HCT116 (cell line): ENCODE results near the gene CIAO2B. TPM values are rescaled to one million over a fixed set of nuclear protein-coding genes. Genes with fewer than 3 reads are reported as not detected.

Experiments
- ATAC-seq: fragments of 200-7000 bp; cut with Tn5 transposase; 2 replicates; pipeline ENCODE4 v1.9.1; 2020; ENCODE audit warnings: mild to moderate bottlenecking, moderate library complexity
- BruUV-seq: library from RNA; stranded (reverse); fragments of 400-500 nt; replicated peaks from 2 replicates; lab custom pipeline; 2021; lab: Mats Ljungman, UMichigan
- CTCF ChIA-PET: fragments of 300-600 bp; sonication (Branson Sonifier 250); formaldehyde crosslinking; loops from one replicate; lab custom pipeline; 2021; ENCODE audit warnings: antibody characterized with exemption; lab: Charles Lee
- POLR2A ChIA-PET: fragments of 300-600, 350-600 bp; sonication (Branson Sonifier 250); formaldehyde crosslinking; loops from one replicate; lab custom pipeline; 2021; ENCODE audit warnings: antibody characterized with exemption; lab: Charles Lee
- RAD21 ChIA-PET, 2 experiments: fragments of 300-600 bp; sonication (Branson Sonifier 250); formaldehyde crosslinking; loops; one replicate each; lab custom pipeline; 2023; ENCODE audit warnings: low total read pairs in 2 of 2; ENCODE audit not compliant: uncharacterized antibody in 2 of 2, unreplicated experiment in 2 of 2, low non-redundant PET in 1 of 2; lab: Charles Lee
- DNase-seq: peaks from one replicate; pipeline ENCODE4 v3.0.0-alpha.2; 2010; ENCODE audit warnings: low read depth, low spot score
- H2AFZ ChIP-seq: fragments of 200-600 bp; shearing (Covaris generic), sonication (generic); 2 replicates; pipeline ENCODE4 v1.6.1; 2017; ENCODE audit warnings: low read depth, mixed run types, mixed read lengths, antibody characterized with exemption, low read length; ENCODE audit not compliant: poor library complexity, severe bottlenecking
- H3K27ac ChIP-seq: 2 replicates; pipeline ENCODE4 v1.5.1; 2012; ENCODE audit warnings: low read depth, low read length
- H3K27me3 ChIP-seq: fragments of 200-600 bp; sonication (generic); 2 replicates; pipeline ENCODE4 v1.6.1; 2016; ENCODE audit warnings: mixed run types, low read length, mixed read lengths; ENCODE audit not compliant: insufficient read depth
- H3K36me3 ChIP-seq, 2 experiments: fragments of 200-500 bp in 1 of 2; fragments of 200-600 bp in 1 of 2; sonication (Bioruptor generic) in 1 of 2; sonication (generic) in 1 of 2; 2 replicates each; pipeline versions ENCODE4 v1.5.1 to v1.6.1; 2014 to 2016; ENCODE audit warnings: low read length in 2 of 2, inconsistent platforms in 1 of 2, mixed read lengths in 1 of 2, mixed run types in 1 of 2; ENCODE audit not compliant: insufficient read depth in 2 of 2, control insufficient read depth in 1 of 2
- H3K4me1 ChIP-seq, 2 experiments: fragments of 200-600 bp in 1 of 2; sonication (generic) in 1 of 2; 2 replicates each; pipeline versions ENCODE4 v1.5.1 to v1.6.1; 2012 to 2017; ENCODE audit warnings: low read length in 2 of 2, inconsistent platforms in 1 of 2, mild to moderate bottlenecking in 1 of 2, mixed read lengths in 1 of 2, mixed run types in 1 of 2, moderate library complexity in 1 of 2; ENCODE audit not compliant: insufficient read depth in 2 of 2, control insufficient read depth in 1 of 2
- H3K4me2 ChIP-seq: fragments of 200-600 bp; sonication (generic); 2 replicates; pipeline ENCODE4 v1.6.1; 2017; ENCODE audit warnings: mixed run types, low read length, mixed read lengths
- H3K4me3 ChIP-seq, 2 experiments: fragments of 200-600 bp in 1 of 2; sonication (generic) in 1 of 2; replicated peaks in 1 of 2; 2 replicates each; pipeline ENCODE4 v1.5.1; 2011 to 2016; ENCODE audit warnings: low read length in 2 of 2, control low read depth in 1 of 2, low read depth in 1 of 2, mild to moderate bottlenecking in 1 of 2, mixed read lengths in 1 of 2, mixed run types in 1 of 2
- H3K79me2 ChIP-seq: fragments of 200-600 bp; sonication (generic); 2 replicates; pipeline ENCODE4 v1.6.1; 2017; ENCODE audit warnings: mild to moderate bottlenecking, mixed run types, low read length, moderate library complexity, mixed read lengths; ENCODE audit not compliant: insufficient read depth
- H3K9ac ChIP-seq: fragments of 200-600 bp; sonication (generic); 2 replicates; pipeline ENCODE4 v1.6.1; 2016; ENCODE audit warnings: low read length, mixed read lengths
- H3K9me2 ChIP-seq: fragments of 200-600 bp; sonication (generic), shearing (Covaris generic); 2 replicates; pipeline ENCODE4 v1.6.1; 2017; ENCODE audit warnings: mixed run types, mild to moderate bottlenecking, moderate library complexity; ENCODE audit not compliant: insufficient read depth
- H3K9me3 ChIP-seq, 2 experiments: fragments of 200-500 bp in 1 of 2; fragments of 200-600 bp in 1 of 2; sonication (Bioruptor generic) in 1 of 2; sonication (generic) in 1 of 2; 2 replicates each; pipeline ENCODE4 v1.6.1; 2014 to 2017; ENCODE audit warnings: low read length in 2 of 2, mixed read lengths in 2 of 2, inconsistent platforms in 1 of 2, low read depth in 1 of 2, mild to moderate bottlenecking in 1 of 2, mixed run types in 1 of 2, moderate library complexity in 1 of 2; ENCODE audit not compliant: control insufficient read depth in 1 of 2, insufficient read depth in 1 of 2
- H4K20me1 ChIP-seq: fragments of 200-600 bp; sonication (generic), shearing (Covaris generic); 2 replicates; pipeline ENCODE4 v1.6.1; 2017; ENCODE audit warnings: mixed run types, mild to moderate bottlenecking, moderate library complexity; ENCODE audit not compliant: insufficient read depth
- CBX3 ChIP-seq: IDR thresholded peaks from 2 replicates; pipeline ENCODE4 v1.6.1; 2012; ENCODE audit warnings: low read depth
- CTCF ChIP-seq, 3 experiments: fragments of 200-600 bp in 1 of 3; sonication (generic) in 1 of 3; IDR thresholded peaks in 2 of 3; conservative IDR thresholded peaks in 1 of 3; 2 replicates each; pipeline ENCODE4 v1.5.1; 2012 to 2017; ENCODE audit warnings: low read depth in 2 of 3, low read length in 2 of 3, antibody characterized with exemption in 1 of 3, borderline replicate concordance in 1 of 3, control low read depth in 1 of 3, mild to moderate bottlenecking in 1 of 3, mixed read lengths in 1 of 3, mixed run types in 1 of 3, moderate library complexity in 1 of 3; ENCODE audit not compliant: insufficient read depth in 1 of 3
- ELF1 ChIP-seq: IDR thresholded peaks from 2 replicates; pipeline ENCODE4 v1.6.1; 2012; ENCODE audit warnings: low read depth, borderline replicate concordance
- EZH2 ChIP-seq: fragments of 200-600 bp; sonication (generic); IDR thresholded peaks from 2 replicates; pipeline ENCODE4 v1.6.1; 2017; ENCODE audit warnings: antibody characterized with exemption, mixed run types
- EZH2phosphoT487 ChIP-seq: fragments of 200-600 bp; IDR thresholded peaks from 2 replicates; pipeline ENCODE4 v1.6.1; 2018; ENCODE audit warnings: antibody characterized with exemption, borderline replicate concordance
- JUND ChIP-seq: IDR thresholded peaks from 2 replicates; pipeline ENCODE4 v1.6.1; 2012
- POLR2A ChIP-seq: IDR thresholded peaks from 2 replicates; pipeline ENCODE4 v1.7.0; 2011; ENCODE audit warnings: borderline replicate concordance; ENCODE audit not compliant: insufficient read depth, insufficient read length; ENCODE audit errors: extremely low read depth
- POLR2AphosphoS5 ChIP-seq: IDR thresholded peaks from 2 replicates; pipeline ENCODE4 v1.6.1; 2011; ENCODE audit warnings: mild to moderate bottlenecking, low read depth, low read length, moderate library complexity
- REST ChIP-seq: IDR thresholded peaks from 2 replicates; pipeline ENCODE4 v1.6.1; 2012; ENCODE audit warnings: low read depth
- SIN3A ChIP-seq: IDR thresholded peaks from 2 replicates; pipeline ENCODE4 v1.6.1; 2012; ENCODE audit warnings: low read depth
- TCF7L2 ChIP-seq: IDR thresholded peaks from 2 replicates; pipeline ENCODE4 v1.7.0; 2011; ENCODE audit warnings: borderline replicate concordance, inconsistent platforms; ENCODE audit not compliant: insufficient read depth, insufficient read length; ENCODE audit errors: extremely low read depth
- YY1 ChIP-seq: IDR thresholded peaks from 2 replicates; pipeline ENCODE4 v1.6.1; 2011; ENCODE audit warnings: low read length, low read depth, moderate library complexity, mild to moderate bottlenecking; ENCODE audit not compliant: insufficient replicate concordance; ENCODE audit errors: extremely low read depth
- ZFX ChIP-seq: fragments of 450-650 bp; IDR thresholded peaks from 2 replicates; pipeline ENCODE4 v1.6.1; 2017
- intact Hi-C: fragments of 100-400 bp; cut with micrococcal nuclease; formaldehyde crosslinking; loops from 2 replicates; pipeline ENCODE4 v1.10.0; 2022
- total RNA-seq: library from RNA; stranded (reverse); gene quantifications from one replicate; pipeline ENCODE4 v1.2.1, GENCODE V29; 2021; ENCODE audit not compliant: unreplicated experiment

CIAO2B gene
- total RNA-seq, 1 experiment from 2014 or later = 113 TPM

- Histone ChIP-seq H3K4me2 (no peak overlapping the region), H3K27me3 (no peaks in the 10 kb centered on the region), H3K9me3 (no peaks in the 10 kb centered on the region), H2AFZ (no peak overlapping the region), H3K27ac (no peak overlapping the region), H3K9me2 (no peaks in the 10 kb centered on the region), H3K79me2 (peaks cover 4% of the 10 kb centered on the region; the same call in 1 of the 2 replicates)
- ATAC-seq = no peak
- intact Hi-C loops = no loop called here
- CTCF ChIA-PET = interaction anchor here (0.5 to 1.2 kb wide), 5 partner anchors 17 to 255 kb away, joined by 3 to 4 read pairs (median 3); partner anchors contain the start of genes CES3 and ELMO3
- DNase-seq = no peak
- TF ChIP-seq REST = no peak
- TF ChIP-seq POLR2A = no peak
- no peak for TF ChIP-seq POLR2AphosphoS5
- no peak for TF ChIP-seq CBX3
- no peak for TF ChIP-seq ZFX
- no peak for TF ChIP-seq CTCF (IDR thresholded peaks at IDR 0.05 in 2 of 3, conservative IDR thresholded peaks at IDR 0.05 in 1 of 3; ENCODE audit: borderline replicate concordance in 1 of 3, insufficient read depth in 1 of 3, low read depth in 2 of 3, low read length in 2 of 3)
- no peak for TF ChIP-seq SIN3A
- TF ChIP-seq EZH2 = no peak
- TF ChIP-seq YY1 = no peak
- TF ChIP-seq EZH2phosphoT487 = no peak
- no peak for TF ChIP-seq JUND
- TF ChIP-seq TCF7L2 = no peak
- no peak for TF ChIP-seq ELF1
- TF ChIP-seq, all 23 proteins: peak for 0
- no peak overlapping the region for H3K4me3 ChIP-seq
- POLR2A ChIA-PET = no interaction called here
- H3K36me3 ChIP-seq = peaks cover 24 to 25% of the 10 kb centered on the region in 2 experiments; a peak in 3 of 4 replicates
- no peaks in the 10 kb centered on the region for H4K20me1 ChIP-seq
- RAD21 ChIA-PET = no interaction called here
- peaks cover 0 to 6% of the 10 kb centered on the region in 2 experiments; a peak in 2 of 4 replicates for H3K4me1 ChIP-seq
- BruUV-seq = no TSS peak
- H3K9ac ChIP-seq = no peak overlapping the region
Measured at GRCh38 chr16:66943426-66944053, 9.3 kb upstream of the CIAO2B start.
